Fibroblast of lung (primary cell): Measurements from ENCODE around the gene BBX. TPM values are rescaled to one million over a fixed set of nuclear protein-coding genes. Genes with fewer than 3 reads are reported as not detected.

Source experiments
- DNase-seq, 2 donors: peaks; one replicate each; pipeline versions ENCODE4 v3.0.0 to v3.0.0-alpha.2; 2010; ENCODE audit warnings: low read depth in 2 of 2
- H2AFZ ChIP-seq: 2 replicates; pipeline ENCODE4 v1.5.1; 2012; ENCODE audit warnings: low read length, control low read depth, inconsistent platforms
- H3K27ac ChIP-seq: 2 replicates; pipeline ENCODE4 v1.5.1; 2011; ENCODE audit warnings: low read length, control low read depth; ENCODE audit not compliant: insufficient read depth
- H3K27me3 ChIP-seq: 2 replicates; pipeline ENCODE4 v1.5.1; 2011; ENCODE audit warnings: mild to moderate bottlenecking, low read length; ENCODE audit not compliant: control insufficient read depth, insufficient read depth
- H3K36me3 ChIP-seq: 2 replicates; pipeline ENCODE4 v1.5.1; 2011; ENCODE audit warnings: low read length; ENCODE audit not compliant: control insufficient read depth, insufficient read depth
- H3K4me1 ChIP-seq: 2 replicates; pipeline ENCODE4 v1.5.1; 2011; ENCODE audit warnings: low read length; ENCODE audit not compliant: control insufficient read depth, insufficient read depth; ENCODE audit errors: extremely low read depth
- H3K4me2 ChIP-seq: 2 replicates; pipeline ENCODE4 v1.5.1; 2011; ENCODE audit warnings: low read length, control low read depth; ENCODE audit not compliant: insufficient read depth; ENCODE audit errors: extremely low read depth
- H3K4me3 ChIP-seq, 4 experiments: fragments of 200-600 bp in 1 of 4; sonication (generic) in 1 of 4; replicated peaks in 1 of 4; 2 replicates each; pipeline ENCODE4 v1.5.1; 2011 to 2016; ENCODE audit warnings: low read length in 4 of 4, low read depth in 3 of 4, mild to moderate bottlenecking in 3 of 4, control low read depth in 2 of 4, inconsistent platforms in 1 of 4, mixed read lengths in 1 of 4; ENCODE audit not compliant: insufficient read depth in 1 of 4; ENCODE audit errors: control extremely low read depth in 1 of 4
- H3K79me2 ChIP-seq: 2 replicates; pipeline ENCODE4 v1.5.1; 2012; ENCODE audit warnings: mild to moderate bottlenecking, low read length, inconsistent platforms; ENCODE audit not compliant: control insufficient read depth, insufficient read depth
- H3K9ac ChIP-seq: 2 replicates; pipeline ENCODE4 v1.5.1; 2011; ENCODE audit warnings: mild to moderate bottlenecking, low read length, control low read depth; ENCODE audit not compliant: insufficient read depth
- H3K9me3 ChIP-seq: 2 replicates; pipeline ENCODE4 v1.5.1; 2012; ENCODE audit warnings: low read depth, low read length; ENCODE audit not compliant: control insufficient read depth, insufficient read depth
- H4K20me1 ChIP-seq: 2 replicates; pipeline ENCODE4 v1.5.1; 2011; ENCODE audit warnings: low read length; ENCODE audit not compliant: control insufficient read depth, insufficient read depth; ENCODE audit errors: extremely low read depth
- CTCF ChIP-seq, 2 donors: IDR thresholded peaks in 1 of 2; conservative IDR thresholded peaks in 1 of 2; 1 replicate in 1 of 2; 2 replicates in 1 of 2; pipeline ENCODE4 v1.5.1; 2011 to 2012; ENCODE audit warnings: low read length in 2 of 2, control low read depth in 1 of 2, inconsistent platforms in 1 of 2, low read depth in 1 of 2, mild to moderate bottlenecking in 1 of 2
- EZH2 ChIP-seq: IDR thresholded peaks from 2 replicates; pipeline ENCODE4 v1.5.1; 2012; ENCODE audit warnings: low read length, control low read depth, mild to moderate bottlenecking; ENCODE audit errors: missing control alignments
- polyA plus RNA-seq, 2 donors: library from polyadenylated mRNA; depleted of rRNA in 1 of 2; stranded (reverse) in 1 of 2; unstranded in 1 of 2; fragments of >200 nt; gene quantifications; 2 replicates each; pipeline ENCODE4 v1.2.1, GENCODE V29; 2011 to 2012; ENCODE audit warnings: missing spikeins in 1 of 2
- total RNA-seq: library from RNA; depleted of rRNA; stranded (reverse); fragments of >200 nt; gene quantifications from 2 replicates; pipeline ENCODE4 v1.2.1, GENCODE V29; 2014

Gene BBX
- total and polyA plus RNA-seq, 2 donors (not counting 1 experiment from before 2014, with no cell fraction given) = 50.0 to 71.2 TPM

GRCh38 chr3:107683447-107683846 lies 160.7 kb downstream of the BBX start:
- no peaks in the 10 kb centered on the region for H4K20me1 ChIP-seq

GRCh38 chr3:107684431-107684925 lies 161.7 kb downstream of the BBX start:
- no peak for TF ChIP-seq CTCF (conservative IDR thresholded peaks at IDR 0.05 in 1 of 2, IDR thresholded peaks at IDR 0.05 in 1 of 2; ENCODE audit: low read depth in 1 of 2, low read length in 2 of 2)
- no peak for TF ChIP-seq EZH2
- no peaks in the 10 kb centered on the region for H4K20me1 ChIP-seq

More at GRCh38 chr3:107683447-107683846, 160.7 kb downstream of the BBX start:
- H3K4me1 ChIP-seq = peaks cover 2% of the 10 kb centered on the region
- no peaks in the 10 kb centered on the region for H3K9me3 ChIP-seq
- no peak overlapping the region for H3K4me2 ChIP-seq
- H3K4me3 ChIP-seq = no peak overlapping the region
- H2AFZ ChIP-seq = no peak overlapping the region
- H3K27me3 ChIP-seq = no peaks in the 10 kb centered on the region
- no peaks in the 10 kb centered on the region for H3K79me2 ChIP-seq
- TF ChIP-seq CTCF (conservative IDR thresholded peaks at IDR 0.05 in 1 of 2, IDR thresholded peaks at IDR 0.05 in 1 of 2; ENCODE audit: low read depth in 1 of 2, low read length in 2 of 2) (no peak), EZH2 (no peak)
- no peaks in the 10 kb centered on the region for H3K36me3 ChIP-seq
- H3K27ac ChIP-seq = no peak overlapping the region
- DNase-seq = peak; percentile 68 to 82
- no peak overlapping the region for H3K9ac ChIP-seq

GRCh38 chr3:107685383-107685782 lies 162.6 kb downstream of the BBX start:
- Histone ChIP-seq H3K9ac (no peak overlapping the region), H3K27me3 (no peaks in the 10 kb centered on the region), H3K27ac (no peak overlapping the region), H3K4me3 (no peak overlapping the region), H4K20me1 (no peaks in the 10 kb centered on the region), H3K4me1 (peaks cover 2% of the 10 kb centered on the region), H3K79me2 (no peaks in the 10 kb centered on the region), H3K36me3 (no peaks in the 10 kb centered on the region), H2AFZ (no peak overlapping the region), H3K4me2 (no peak overlapping the region), H3K9me3 (no peaks in the 10 kb centered on the region)
- no peak for TF ChIP-seq CTCF (conservative IDR thresholded peaks at IDR 0.05 in 1 of 2, IDR thresholded peaks at IDR 0.05 in 1 of 2; ENCODE audit: low read depth in 1 of 2, low read length in 2 of 2)
- TF ChIP-seq EZH2 = no peak
- no peak for DNase-seq

More at GRCh38 chr3:107684431-107684925, 161.7 kb downstream of the BBX start:
- H3K79me2 ChIP-seq = no peaks in the 10 kb centered on the region
- no peak overlapping the region for H3K9ac ChIP-seq
- H2AFZ ChIP-seq = no peak overlapping the region
- H3K4me1 ChIP-seq = peaks cover 2% of the 10 kb centered on the region
- DNase-seq = peak in 1 of 2 donors; percentile 68
- H3K27ac ChIP-seq = no peak overlapping the region
- H3K27me3 ChIP-seq = no peaks in the 10 kb centered on the region
- H3K9me3 ChIP-seq = no peaks in the 10 kb centered on the region
- H3K4me3 ChIP-seq = no peak overlapping the region
- H3K36me3 ChIP-seq = no peaks in the 10 kb centered on the region
- no peak overlapping the region for H3K4me2 ChIP-seq
